Posterior vena cava (tissue), 2 donors: Measurements from ENCODE around the gene AGER. TPM values are rescaled to one million over a fixed set of nuclear protein-coding genes. Genes with fewer than 3 reads are reported as not detected.
A peak's percentile ranks its signal among the peaks of the same experiment; 100 is the strongest.

Source experiments
- DNase-seq: peaks from one replicate; pipeline ENCODE4 v3.0.0-alpha.2; 2020; ENCODE audit warnings: low spot score
- intact Hi-C, 2 donors: fragments of 100-400 bp; cut with DNase I; formaldehyde crosslinking; loops; one replicate each; pipeline versions ENCODE4 v1.14.1 to v1.14.2; 2022 to 2023
- total RNA-seq, 2 donors: library from RNA; stranded (reverse); fragmentation: NEBNext Ultra II Directional; extraction: Animal tissue kit (Norgen Biotek cat#: 25700); gene quantifications; one replicate each; pipeline ENCODE4 v1.2.1, GENCODE V29; 2021
- donor health status: DM: yes; HTN: yes; CAD: no.
- donor health status: DM: yes; HTN: yes; CAD: no.

Gene AGER
- total RNA-seq, 2 donors from 2014 or later, result 4.6 to 7.3 TPM

DNA sequence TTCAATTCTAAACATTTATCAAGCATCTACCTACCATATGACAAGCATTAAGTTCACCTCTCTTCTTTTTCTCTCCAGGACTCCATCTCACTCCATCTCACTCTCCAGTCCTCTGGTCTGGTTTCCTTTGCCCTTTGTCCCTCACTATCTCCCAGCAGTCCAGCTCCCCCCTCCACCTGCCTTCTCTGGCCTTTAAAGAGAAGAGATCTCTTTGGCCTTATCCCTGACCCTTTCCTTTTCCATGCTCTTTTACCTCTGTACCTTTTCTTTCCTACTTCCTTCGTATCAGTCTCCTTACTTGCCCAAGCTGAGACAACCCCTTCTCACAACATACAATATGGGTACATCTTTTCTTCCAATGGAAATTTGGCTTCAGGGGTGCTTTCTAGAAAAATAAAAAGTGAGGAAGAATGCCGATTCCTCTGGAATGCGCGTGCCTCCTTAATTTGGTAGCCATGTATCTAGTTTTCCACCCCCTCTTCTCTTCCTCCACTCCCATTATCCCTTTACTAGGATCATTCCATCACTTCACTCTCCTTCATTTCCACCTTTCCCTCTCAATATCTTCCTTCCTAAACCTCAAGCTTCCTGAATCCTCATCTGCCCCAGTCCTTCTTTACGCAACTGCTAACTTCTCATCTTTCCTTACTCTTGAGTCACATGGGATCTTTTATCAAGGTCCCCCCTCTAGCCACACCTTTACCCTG is 7.4 kb downstream of the AGER start:
- DNase-seq, result no peak
- intact Hi-C loops, result loop anchor here in 1 of 2 donors (5.0 kb wide), 1 partner anchor 49 kb away; the partner anchor contains the start of gene ATF6B

DNA sequence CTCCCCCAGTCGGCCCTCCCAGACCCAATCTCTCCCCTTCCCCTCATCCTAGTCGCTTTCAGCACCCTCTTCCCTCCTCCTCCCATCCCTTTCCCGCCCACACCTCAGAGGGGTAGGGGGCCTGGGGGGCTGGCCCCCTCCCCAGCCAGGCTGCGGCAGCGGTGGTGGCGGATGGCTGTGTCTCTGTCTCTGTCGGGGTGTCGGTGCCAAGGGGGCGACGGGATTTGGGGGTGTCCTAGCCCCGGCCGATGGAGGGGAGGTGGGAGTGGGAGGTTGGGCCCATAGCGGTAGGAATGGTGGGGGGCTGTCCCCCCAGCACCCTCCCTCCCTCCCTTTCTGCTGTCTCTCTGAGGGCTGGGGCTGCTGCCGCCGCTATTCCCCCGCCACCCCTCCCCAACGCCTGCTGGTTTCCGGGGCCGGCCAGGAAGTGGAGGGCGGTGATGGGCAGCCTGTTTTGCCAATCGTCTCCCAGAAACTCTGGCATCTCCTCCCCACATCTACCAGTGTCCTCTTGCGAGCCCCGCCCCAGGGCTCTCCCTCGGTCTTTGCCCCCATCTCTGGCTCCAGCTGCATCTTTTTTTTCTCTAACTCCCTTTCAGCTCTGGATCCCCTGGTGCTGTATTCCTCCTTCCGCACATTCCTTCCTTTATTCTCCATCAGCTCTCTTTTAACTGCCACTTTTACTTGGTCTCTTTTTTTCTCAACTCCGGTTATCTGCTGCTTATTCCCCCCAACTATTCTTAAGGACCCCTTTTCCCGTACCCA is 8.2 kb downstream of the AGER start, which contains the start of gene AGPAT1:
AGPAT1 (minus strand) TSS at position 374 of the 765 bp plus-strand sequence. CDS start 4,588 bp downstream, outside the sequence.
- intact Hi-C loops, result loop anchor here in 1 of 2 donors (5.0 kb wide), 1 partner anchor 49 kb away; the partner anchor contains the start of gene ATF6B
- DNase-seq, result peak; percentile 99

DNA sequence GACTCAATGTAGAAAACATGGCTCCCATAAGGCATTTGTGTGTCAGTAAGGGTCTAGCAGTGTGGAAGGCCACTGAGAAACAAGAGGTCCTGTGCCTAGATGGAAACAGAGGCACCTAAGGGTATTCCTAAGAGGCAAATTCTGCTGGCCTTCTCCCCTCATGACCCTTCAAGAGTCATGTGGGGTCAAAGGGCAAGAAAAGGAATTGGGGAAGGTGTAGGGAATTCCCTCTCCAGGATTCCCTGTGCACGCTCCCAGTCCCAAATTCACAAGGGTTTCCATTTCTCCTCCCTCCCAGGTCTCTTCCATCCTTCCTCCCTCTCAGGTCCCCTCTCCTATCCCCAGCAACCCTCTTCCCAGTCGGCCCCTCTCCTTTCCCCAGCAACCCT is 8.7 kb downstream of the AGER start:
- intact Hi-C loops, result loop anchor here in 1 of 2 donors (5.0 kb wide), 1 partner anchor 48 kb away; the partner anchor contains the start of gene ATF6B
- no peak for DNase-seq

DNA sequence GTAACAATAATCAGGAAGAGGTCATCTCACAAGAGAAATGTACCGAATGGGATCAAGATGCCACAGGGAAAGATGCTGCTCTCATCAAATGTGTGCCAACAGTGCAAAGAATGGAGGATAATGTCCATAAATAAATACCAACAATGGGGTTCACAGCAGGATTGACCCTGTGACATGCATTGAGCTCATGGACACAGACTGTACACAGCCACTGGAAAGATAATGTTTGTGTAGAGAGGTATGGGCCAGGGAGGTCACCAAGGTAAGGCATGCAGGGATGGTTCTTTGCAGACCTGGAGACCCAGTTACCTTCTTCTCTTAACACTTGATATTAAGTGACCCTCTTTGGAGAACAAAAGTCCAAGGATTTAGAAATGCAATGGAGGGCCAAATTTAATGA is 9.6 kb downstream of the AGER start:
- no peak for DNase-seq
- intact Hi-C loops, result no loop called here

DNA sequence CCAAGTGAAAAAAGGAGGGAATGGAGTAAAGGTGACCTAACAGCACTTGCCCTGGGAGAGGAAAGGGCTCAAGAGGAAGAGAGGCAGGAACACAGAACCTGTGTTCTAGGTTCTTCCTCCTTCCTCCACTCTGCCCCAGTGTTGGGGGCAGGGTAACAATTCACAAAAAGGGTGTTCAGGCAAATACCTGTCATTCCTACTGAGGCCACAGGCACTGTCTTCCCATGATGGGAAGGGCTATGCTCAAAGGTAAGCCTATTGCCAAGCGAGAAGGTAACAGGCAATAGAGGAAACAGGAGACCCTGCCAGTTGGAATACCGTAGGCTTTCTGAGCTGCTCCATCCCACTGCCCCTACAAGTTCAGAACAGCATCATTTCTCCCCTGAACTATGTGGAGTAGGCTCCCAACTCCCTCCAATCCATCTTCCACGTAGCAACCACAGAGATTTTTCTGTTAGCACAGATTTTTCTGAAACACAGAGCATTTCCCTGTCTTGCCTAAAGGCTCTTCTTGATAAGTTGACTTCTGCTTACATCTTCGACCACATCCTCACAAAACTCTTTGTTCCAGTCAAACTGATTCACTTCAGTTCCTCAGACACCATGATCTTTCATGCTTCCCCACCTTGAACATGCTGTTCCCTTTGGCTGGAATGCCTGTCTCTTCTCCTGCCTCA is 10.9 kb downstream of the AGER start:
- no peak for DNase-seq
- intact Hi-C loops, result no loop called here

DNA sequence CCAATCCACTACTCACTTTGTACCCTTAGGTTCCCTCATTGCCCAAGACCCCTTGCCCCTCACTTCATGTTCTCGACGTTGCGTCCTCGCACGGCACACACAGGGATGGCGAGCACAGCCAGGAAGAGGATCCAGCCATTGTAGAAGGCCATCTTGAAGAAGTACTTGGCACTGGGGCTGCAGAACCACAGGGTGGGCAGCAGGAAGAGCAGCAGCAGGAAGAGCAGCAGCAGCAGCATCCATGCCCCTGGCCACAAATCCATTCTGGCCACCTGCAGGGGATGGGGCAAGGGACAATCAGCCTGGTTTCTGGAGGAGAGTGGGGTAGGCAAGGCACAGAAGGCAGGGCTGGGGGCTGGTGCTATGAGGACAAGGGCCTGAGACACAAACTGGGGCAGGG is 12.8 kb downstream of the AGER start:
- DNase-seq, result no peak
- intact Hi-C loops, result no loop called here

DNA sequence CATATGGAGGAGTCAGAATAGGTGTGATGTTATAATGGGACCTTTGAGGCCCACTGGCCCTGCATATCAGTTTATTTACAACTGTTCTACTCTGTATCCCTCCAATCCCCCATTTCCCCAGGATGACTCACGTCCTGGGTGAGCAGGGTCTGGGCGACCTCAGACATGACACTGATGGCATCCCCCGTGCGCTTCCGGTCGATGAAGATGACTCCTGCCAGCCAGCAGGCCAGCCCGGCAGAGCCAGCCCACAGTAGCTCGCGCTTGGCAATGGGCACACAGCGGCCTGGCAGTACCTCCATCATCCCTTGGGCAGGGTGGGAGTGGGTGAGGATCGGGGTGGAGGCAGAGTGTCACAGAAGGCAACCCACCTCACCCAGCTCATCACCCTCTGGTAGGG is 13.8 kb downstream of the AGER start:
- no peak for DNase-seq

DNA sequence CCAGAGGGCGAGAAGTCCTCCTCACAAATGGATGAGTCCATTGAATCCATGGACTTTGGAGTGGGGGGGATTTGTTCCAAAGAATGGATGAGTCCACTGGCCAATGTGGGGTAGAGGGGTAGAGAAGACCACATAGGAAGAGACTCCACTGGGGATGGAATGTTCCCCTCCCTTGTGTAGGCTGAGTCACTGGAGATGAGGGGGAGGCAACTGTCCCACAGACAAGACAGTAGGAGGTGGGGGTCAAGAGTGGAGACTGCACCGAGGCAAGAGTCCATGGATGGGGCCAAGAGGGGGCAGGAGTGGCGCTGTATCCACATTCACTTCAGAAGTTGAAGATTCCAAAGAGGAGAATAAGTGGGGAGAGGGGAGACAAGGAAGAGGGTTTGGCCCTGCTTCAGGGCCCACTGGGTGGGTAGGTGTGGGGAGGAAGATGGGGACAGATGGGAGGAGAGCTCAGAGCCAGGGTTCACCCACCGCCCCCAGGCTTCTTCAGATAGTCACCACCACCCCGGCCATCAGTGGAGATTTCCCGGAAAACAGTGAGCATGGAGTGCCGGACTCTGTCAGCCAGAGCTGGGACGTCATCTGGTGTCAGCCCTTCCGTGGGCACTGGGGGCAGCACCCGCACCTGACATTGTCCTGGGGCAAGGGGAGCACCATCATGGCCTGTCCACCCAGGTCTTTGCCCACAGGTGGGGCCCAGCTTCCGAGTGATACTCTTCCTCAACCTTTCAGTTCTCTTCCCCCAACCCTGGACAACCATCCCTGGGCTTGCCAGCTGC is 15.1 kb downstream of the AGER start:
- intact Hi-C loops, result no loop called here
- no peak for DNase-seq

More for the DNA sequence above, 13.8 kb downstream of the AGER start:
- intact Hi-C loops, result no loop called here

DNA sequence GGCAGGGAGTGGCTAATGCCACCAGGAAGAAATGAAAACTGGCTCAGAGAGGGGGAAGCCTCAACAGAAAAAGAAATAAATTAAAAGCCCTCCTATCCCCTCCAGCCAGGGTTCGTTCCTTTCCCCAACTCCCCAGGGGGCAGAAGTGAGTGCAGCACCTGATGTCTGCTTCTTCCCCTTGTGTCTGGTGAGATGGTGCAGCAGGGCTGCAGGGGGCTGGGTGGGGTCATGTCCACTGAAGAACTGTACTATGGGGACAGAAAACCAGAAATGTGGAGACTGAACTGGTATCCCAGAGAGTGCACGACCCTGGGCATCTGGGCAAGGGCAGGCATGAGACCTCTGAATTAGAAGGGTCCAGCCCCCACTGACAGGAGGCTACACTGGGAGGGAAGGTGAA is 15.7 kb downstream of the AGER start:
- DNase-seq, result no peak
- intact Hi-C loops, result no loop called here

DNA sequence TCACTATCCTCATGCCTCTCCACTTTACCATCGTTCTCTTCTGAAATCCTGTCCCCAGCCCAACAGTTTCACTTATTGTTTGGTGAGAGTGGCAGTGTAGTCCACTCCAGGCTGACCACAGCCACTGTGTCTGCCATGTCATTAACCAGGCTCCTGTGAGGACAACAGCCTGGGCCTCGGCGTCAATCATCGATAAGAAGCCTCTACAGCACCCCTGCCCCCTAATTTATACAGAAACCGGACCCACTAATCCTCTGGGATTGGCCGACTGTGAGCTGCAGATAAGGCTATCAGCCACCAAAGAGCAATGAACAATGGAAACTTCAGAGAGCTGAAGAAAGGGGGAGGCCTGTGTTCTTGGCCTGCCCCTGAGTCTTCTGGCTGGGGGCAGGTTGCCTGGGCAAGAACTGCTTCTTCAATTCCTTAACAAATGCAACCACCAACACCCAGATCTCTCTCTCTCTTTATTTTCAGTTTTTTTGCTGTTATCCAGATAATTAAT is 16.2 kb downstream of the AGER start:
- intact Hi-C loops, result no loop called here
- no peak for DNase-seq

DNA sequence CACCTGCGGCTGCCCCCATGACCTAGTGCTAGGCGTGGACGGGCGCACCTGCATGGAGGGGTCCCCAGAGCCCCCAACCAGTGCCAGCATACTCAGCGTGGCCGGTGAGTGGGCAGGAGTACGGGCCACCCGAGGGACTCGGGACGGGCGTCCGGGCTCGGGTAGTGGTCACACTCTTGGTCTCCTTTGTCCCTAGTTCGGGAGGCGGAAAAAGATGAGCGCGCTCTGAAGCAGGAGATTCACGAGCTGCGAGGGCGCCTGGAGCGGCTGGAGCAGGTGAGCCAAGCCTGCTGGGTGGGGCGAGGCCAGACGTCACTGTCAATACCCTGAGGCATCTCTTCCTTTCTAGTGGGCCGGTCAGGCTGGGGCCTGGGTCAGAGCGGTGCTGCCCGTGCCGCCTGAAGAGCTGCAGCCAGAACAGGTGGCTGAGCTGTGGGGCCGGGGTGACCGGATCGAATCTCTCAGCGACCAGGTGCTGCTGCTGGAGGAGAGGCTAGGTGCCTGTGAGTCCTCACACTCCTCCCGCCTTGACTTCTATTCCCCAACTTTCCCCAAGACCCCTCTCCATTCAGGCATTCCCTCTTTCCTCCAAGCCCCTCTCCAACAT is 16.8 kb downstream of the AGER start:
- intact Hi-C loops, result no loop called here
- no peak for DNase-seq

DNA sequence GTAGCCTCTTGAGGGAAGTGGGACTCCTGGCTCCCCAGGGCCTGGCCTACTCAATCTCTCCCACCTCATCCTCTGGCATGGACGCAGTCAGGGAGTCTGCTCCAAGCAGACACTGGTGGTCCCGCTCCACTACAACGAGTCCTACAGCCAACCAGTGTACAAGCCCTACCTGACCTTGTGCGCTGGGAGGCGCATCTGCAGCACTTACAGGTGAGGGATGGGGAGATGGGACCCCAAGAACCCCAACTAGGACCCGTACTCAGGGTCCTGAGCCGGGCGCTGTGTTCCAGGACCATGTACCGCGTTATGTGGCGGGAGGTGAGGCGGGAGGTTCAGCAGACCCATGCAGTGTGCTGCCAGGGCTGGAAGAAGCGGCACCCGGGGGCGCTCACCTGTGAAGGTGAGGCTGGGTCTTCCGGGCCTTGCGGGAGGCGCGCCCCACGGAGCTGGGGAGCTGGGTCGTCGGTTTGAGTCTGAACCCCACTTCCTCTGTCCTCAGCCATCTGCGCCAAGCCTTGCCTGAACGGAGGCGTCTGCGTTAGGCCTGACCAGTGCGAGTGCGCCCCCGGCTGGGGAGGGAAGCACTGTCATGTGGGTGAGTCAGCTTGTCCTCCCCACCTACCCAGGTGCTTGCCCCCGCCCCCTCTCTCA is 17.5 kb downstream of the AGER start:
- no peak for DNase-seq
- intact Hi-C loops, result no loop called here

DNA sequence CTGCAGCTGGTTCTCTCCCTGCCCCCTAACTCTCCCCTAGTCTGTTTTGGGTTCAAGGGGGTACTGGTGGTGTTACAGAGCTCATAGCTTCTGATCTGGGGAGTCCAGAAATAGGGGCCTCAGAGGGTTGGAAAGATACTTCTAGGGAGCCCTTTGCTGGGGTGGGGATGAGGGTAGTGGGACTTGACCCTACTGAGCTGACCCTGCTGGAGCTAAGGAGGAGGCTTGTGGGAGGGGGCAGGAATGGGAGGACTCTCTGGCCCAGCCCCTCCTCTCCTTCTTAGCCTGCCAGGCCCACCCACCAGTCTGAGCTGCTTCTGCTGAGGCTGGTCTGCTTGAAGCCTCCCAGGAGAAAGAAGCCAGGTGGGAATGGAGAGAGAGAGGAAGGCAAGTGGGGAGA is 19.8 kb downstream of the AGER start, which contains the start of gene EGFL8:
EGFL8 (plus strand) TSS at position 301 of the 400 bp plus-strand sequence. CDS start 1,571 bp downstream, outside the sequence.
- DNase-seq, result no peak
- intact Hi-C loops, result no loop called here

DNA sequence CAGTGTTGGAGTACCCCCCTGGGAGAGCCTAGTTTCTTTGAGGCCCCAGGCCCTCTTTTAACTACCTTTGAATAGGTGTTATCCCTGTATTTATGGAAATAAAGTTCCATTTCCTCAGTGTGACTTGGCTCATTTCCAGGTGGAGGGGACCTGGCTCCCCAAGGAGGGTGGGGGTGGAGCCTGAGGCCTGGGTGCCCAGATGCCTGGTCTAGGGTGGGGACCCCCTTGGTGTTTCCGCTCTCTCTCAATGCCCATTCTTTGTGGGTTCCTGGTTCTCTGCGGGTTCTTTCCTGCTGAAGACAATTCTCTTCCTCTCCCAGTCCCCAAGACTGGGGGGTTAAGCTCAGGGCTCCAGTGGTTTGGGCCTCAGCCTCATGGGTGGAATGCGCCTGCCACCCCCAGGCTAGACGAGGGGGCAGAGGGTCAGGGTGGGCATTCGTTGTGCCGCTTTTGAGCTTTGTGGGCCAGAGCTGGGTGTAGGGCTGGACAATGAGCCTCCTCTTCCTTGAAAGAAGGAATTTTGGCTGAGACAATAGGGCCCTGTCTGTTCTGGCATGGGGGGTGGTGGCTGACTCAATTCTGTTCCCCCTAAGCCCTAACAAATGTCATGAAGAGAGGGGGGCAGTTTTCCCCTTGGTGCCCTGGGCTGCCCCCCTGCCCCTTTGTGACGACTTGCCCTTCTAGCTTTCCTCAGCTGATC is 20.3 kb downstream of the AGER start:
- DNase-seq, result no peak
- intact Hi-C loops, result no loop called here

DNA sequence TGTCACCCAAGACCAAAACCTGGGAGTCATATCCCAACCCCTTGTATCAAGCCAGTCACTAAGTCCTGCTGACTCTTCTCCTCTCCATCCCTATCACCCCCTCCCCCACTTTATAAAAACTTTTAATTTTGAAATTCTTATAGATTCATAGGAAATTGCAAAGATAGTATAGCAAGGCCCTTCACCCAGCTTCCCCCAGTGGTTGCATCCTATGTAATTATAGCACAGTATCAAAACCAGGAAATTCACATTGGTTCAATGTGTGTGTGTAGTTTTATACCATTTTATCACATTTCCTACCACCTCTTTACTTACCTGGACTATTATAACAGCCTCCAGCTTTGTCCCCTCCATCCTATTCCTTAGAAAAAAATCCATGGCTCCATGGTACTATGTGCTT is 26.0 kb downstream of the AGER start:
- intact Hi-C loops, result loop anchor here in 1 of 2 donors (5.0 kb wide), 1 partner anchor 41 kb away; no protein-coding TSS in a partner anchor
- DNase-seq, result no peak

DNA sequence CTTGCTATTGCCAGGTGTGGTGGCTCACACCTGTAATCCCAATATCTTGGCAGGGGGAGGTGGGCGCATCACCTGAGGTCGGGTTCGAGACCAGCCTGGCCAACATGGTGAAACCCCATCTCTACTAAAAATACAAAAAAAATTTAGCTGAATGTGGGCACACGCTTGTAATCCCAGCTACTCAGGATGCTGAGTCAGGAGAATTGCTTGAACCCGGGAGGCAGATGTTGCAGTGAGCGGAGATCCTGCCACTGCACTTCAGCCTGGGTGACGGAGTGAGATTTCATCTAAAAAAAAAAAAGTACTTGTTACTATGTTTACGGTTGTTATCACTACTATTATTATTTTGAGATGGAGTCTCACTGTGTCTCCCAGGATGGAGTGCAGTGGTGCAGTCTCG is 27.2 kb downstream of the AGER start:
- DNase-seq, result peak; percentile 54
- intact Hi-C loops, result loop anchor here in 1 of 2 donors (5.0 kb wide), 1 partner anchor 40 kb away; no protein-coding TSS in a partner anchor

DNA sequence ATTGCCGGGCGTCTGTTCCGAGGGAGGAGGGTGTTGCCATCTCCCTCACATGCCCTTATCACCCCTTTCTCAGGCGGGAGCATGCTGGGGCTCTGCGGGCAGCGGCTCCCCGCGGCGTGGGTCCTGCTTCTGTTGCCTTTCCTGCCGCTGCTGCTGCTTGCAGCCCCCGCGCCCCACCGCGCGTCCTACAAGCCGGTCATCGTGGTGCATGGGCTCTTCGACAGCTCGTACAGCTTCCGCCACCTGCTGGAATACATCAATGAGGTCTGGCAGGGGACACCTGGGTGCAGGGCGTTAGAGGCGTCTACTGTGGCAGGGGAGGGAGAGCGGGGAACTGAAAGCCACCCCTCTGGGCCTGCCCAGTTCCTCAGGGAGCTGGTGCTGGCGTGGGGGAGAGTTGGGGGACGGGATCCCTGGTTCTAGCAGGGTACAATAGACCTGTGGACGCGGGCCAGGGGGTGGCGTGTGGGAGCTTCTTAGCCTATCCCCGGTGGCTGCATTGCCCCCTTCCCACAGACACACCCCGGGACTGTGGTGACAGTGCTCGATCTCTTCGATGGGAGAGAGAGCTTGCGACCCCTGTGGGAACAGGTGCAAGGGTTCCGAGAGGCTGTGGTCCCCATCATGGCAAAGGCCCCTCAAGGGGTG is 29.4 kb downstream of the AGER start:
- intact Hi-C loops, result loop anchor here in 1 of 2 donors (5.0 kb wide), 1 partner anchor 37 kb away; no protein-coding TSS in a partner anchor
- DNase-seq, result peak; percentile 83
